Activated T-helper 17 cell treated with anti-CD3 and anti-CD28 coated beads, Interleukin-2, amount 50 U/mL, for 72 hours (primary cell): ENCODE data around the gene ADIPOR2. TPM values are rescaled to one million over a fixed set of nuclear protein-coding genes. Genes with fewer than 3 reads are reported as not detected.

ENCODE experiments used
- ATAC-seq: fragments of 150-1000 bp; cut with Tn5 transposase; replicated peaks from 2 replicates; pipeline ENCODE4 v1.10.0; 2021; ENCODE audit warnings: mild to moderate bottlenecking, moderate library complexity
- H3K27ac Mint-ChIP-seq: one replicate; pipeline ENCODE4 v1.8.0; 2022; ENCODE audit warnings: mixed read lengths
- H3K27me3 Mint-ChIP-seq: one replicate; pipeline ENCODE4 v1.8.0; 2022; ENCODE audit warnings: mixed read lengths
- H3K36me3 Mint-ChIP-seq: one replicate; pipeline ENCODE4 v1.8.0; 2022; ENCODE audit warnings: low read depth, mild to moderate bottlenecking, mixed read lengths
- H3K4me1 Mint-ChIP-seq: one replicate; pipeline ENCODE4 v1.8.0; 2022; ENCODE audit warnings: mixed read lengths
- H3K4me3 Mint-ChIP-seq: one replicate; pipeline ENCODE4 v1.8.0; 2022; ENCODE audit warnings: mild to moderate bottlenecking, mixed read lengths
- H3K9me3 Mint-ChIP-seq: one replicate; pipeline ENCODE4 v1.8.0; 2022; ENCODE audit warnings: mixed read lengths
- total RNA-seq, 2 donors: library from RNA; stranded (reverse); gene quantifications; one replicate each; pipeline ENCODE4 v1.2.3, GENCODE V29; 2022

Gene ADIPOR2, protein sequence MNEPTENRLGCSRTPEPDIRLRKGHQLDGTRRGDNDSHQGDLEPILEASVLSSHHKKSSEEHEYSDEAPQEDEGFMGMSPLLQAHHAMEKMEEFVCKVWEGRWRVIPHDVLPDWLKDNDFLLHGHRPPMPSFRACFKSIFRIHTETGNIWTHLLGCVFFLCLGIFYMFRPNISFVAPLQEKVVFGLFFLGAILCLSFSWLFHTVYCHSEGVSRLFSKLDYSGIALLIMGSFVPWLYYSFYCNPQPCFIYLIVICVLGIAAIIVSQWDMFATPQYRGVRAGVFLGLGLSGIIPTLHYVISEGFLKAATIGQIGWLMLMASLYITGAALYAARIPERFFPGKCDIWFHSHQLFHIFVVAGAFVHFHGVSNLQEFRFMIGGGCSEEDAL
- 10 to 100 TPM; 40.0 to 52.9 TPM for total RNA-seq

DNA sequence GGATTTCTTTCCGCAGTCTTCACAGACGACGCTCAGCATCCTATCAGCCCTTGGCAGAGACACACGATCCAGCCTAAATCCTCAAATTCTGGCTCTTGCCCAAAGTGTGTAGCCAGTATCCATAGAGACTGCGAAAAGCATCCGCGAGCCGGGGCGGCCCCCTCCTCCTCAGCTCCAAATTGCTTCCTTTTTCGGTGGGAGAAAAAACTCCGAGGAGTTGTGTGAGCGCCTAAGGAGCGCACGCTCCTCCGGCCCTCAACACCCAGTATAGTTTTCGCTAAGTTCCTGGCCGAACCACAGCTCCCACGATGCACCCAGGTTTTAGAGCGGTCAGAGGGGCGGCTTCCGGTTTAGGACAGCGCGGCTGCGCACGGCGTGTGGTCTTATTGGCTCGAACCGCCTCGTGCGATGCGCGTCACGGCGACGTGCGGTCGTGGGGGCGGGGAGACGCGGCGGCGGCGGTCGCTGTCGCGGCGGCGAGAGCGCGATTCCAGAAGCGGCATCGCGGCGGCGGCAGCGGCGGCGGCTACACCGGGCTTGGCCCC lies at the start of gene ADIPOR2:
Gene ADIPOR2 (plus strand): TSS at position 493 of the 545 bp plus-strand sequence. CDS start 63,274 bp downstream, outside the sequence.
- peaks cover 38% of the 10 kb centered on the region for H3K36me3 Mint-ChIP-seq
- H3K27ac Mint-ChIP-seq: peak within 1 kb of the TSS; percentile 93
- no peaks in the 10 kb centered on the region for H3K27me3 Mint-ChIP-seq
- H3K4me3 Mint-ChIP-seq: peak within 1 kb of the TSS; percentile 87
- no peaks in the 10 kb centered on the region for H3K4me1 Mint-ChIP-seq
- ATAC-seq: peak; percentile 99
- H3K9me3 Mint-ChIP-seq: no peaks in the 10 kb centered on the region

- H3K9me3 Mint-ChIP-seq: no peaks in the 10 kb centered on the region
- ATAC-seq: no peak
- H3K36me3 Mint-ChIP-seq: no peaks in the 10 kb centered on the region
- H3K4me3 Mint-ChIP-seq: no peak overlapping the region
- H3K27ac Mint-ChIP-seq: no peak overlapping the region
- peaks cover 8% of the 10 kb centered on the region for H3K27me3 Mint-ChIP-seq
- H3K4me1 Mint-ChIP-seq: no peaks in the 10 kb centered on the region
Measured at GRCh38 chr12:1642513-1642912, 48.4 kb upstream of the ADIPOR2 start.

DNA sequence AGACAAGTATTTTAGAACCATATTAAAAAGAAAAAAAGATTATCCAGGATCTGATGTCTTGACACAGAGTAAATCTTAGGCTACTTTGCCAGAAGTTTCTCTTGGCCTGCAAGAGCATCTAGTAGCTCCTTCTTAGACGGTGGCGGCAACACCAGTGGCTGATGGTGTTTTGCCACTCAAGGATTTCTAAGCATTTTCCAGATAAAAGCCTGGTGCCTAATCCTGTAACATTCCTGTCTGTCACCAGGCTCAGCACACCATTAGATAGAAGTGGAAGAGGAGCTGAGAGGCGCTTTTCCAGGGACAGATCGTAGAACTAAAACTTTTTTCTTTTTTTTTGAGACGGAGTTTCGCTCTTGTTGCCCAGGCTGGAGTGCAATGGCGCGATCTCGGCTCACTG lies 47.8 kb upstream of the ADIPOR2 start:
- H3K4me1 Mint-ChIP-seq: no peaks in the 10 kb centered on the region
- H3K36me3 Mint-ChIP-seq: no peaks in the 10 kb centered on the region
- peaks cover 8% of the 10 kb centered on the region for H3K27me3 Mint-ChIP-seq
- no peak overlapping the region for H3K4me3 Mint-ChIP-seq
- ATAC-seq: no peak
- H3K9me3 Mint-ChIP-seq: no peaks in the 10 kb centered on the region
- no peak overlapping the region for H3K27ac Mint-ChIP-seq

- Mint-ChIP-seq H3K4me3 (no peak overlapping the region), H3K27me3 (peaks cover 9% of the 10 kb centered on the region), H3K27ac (no peak overlapping the region), H3K36me3 (no peaks in the 10 kb centered on the region), H3K4me1 (no peaks in the 10 kb centered on the region), H3K9me3 (no peaks in the 10 kb centered on the region)
- ATAC-seq: no peak
Measured at GRCh38 chr12:1643905-1644533, 46.9 kb upstream of the ADIPOR2 start.

- no peak overlapping the region for H3K27ac Mint-ChIP-seq
- peaks cover 13% of the 10 kb centered on the region for H3K27me3 Mint-ChIP-seq
- no peaks in the 10 kb centered on the region for H3K36me3 Mint-ChIP-seq
- H3K9me3 Mint-ChIP-seq: no peaks in the 10 kb centered on the region
- no peak for ATAC-seq
- H3K4me1 Mint-ChIP-seq: no peaks in the 10 kb centered on the region
- no peak overlapping the region for H3K4me3 Mint-ChIP-seq
Measured at GRCh38 chr12:1644534-1645438, 46.1 kb upstream of the ADIPOR2 start.

GRCh38 chr12:1645819-1646218 lies 45.1 kb upstream of the ADIPOR2 start:
- H3K9me3 Mint-ChIP-seq: no peaks in the 10 kb centered on the region
- peaks cover 18% of the 10 kb centered on the region for H3K27me3 Mint-ChIP-seq
- H3K4me1 Mint-ChIP-seq: no peaks in the 10 kb centered on the region
- no peaks in the 10 kb centered on the region for H3K36me3 Mint-ChIP-seq
- no peak for ATAC-seq
- no peak overlapping the region for H3K27ac Mint-ChIP-seq
- no peak overlapping the region for H3K4me3 Mint-ChIP-seq

- Mint-ChIP-seq H3K9me3 (no peaks in the 10 kb centered on the region), H3K27me3 (peaks cover 20% of the 10 kb centered on the region)
- ATAC-seq: no peak
Measured at GRCh38 chr12:1646569-1647284, 44.1 kb upstream of the ADIPOR2 start.

GRCh38 chr12:1647285-1647669 lies 43.6 kb upstream of the ADIPOR2 start:
- Mint-ChIP-seq H3K4me3 (no peak overlapping the region), H3K4me1 (no peaks in the 10 kb centered on the region), H3K27me3 (peaks cover 20% of the 10 kb centered on the region), H3K36me3 (no peaks in the 10 kb centered on the region), H3K27ac (no peak overlapping the region), H3K9me3 (no peaks in the 10 kb centered on the region)
- ATAC-seq: no peak

More at GRCh38 chr12:1646569-1647284, 44.1 kb upstream of the ADIPOR2 start:
- Mint-ChIP-seq H3K27ac (no peak overlapping the region), H3K4me1 (no peaks in the 10 kb centered on the region), H3K36me3 (no peaks in the 10 kb centered on the region), H3K4me3 (no peak overlapping the region)

DNA sequence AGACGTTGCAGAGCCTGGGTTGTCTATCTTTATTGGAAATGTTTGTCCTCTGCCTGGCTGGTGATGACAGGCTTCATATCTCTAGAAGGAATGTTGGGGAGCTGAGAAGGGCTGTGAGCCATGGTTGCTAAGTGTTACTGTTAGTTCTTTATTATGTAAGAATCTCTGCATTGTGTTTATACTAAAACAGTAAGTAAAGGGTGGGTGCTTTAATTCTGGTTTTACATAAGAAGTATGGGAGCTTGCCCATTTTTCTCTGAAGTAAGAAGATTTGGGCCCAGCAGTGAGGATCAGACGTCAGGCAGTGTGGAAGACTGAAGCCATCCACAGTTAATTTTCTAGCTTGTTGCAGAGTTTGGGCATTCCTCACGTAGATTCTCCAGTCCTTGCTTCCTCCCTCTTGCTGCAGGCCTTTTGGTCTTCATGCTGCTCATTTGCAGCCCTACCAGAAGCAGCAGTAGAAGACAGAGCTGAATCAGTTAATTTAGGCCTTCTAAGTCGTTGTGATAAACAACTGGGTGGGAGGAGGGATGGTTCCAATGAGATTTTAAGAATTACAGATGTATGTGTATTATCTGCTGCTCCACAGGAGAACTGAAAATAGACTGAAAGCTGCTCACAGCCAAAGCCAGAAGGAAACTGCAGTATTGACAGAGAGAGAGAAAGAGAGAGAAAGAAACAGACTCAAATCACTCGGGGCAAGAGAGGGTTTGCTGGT lies 40.5 kb upstream of the ADIPOR2 start:
- no peaks in the 10 kb centered on the region for H3K9me3 Mint-ChIP-seq
- H3K27ac Mint-ChIP-seq: no peak overlapping the region
- no peaks in the 10 kb centered on the region for H3K36me3 Mint-ChIP-seq
- peaks cover 4% of the 10 kb centered on the region for H3K4me1 Mint-ChIP-seq
- no peak for ATAC-seq
- H3K4me3 Mint-ChIP-seq: no peak overlapping the region
- H3K27me3 Mint-ChIP-seq: peaks cover 20% of the 10 kb centered on the region

DNA sequence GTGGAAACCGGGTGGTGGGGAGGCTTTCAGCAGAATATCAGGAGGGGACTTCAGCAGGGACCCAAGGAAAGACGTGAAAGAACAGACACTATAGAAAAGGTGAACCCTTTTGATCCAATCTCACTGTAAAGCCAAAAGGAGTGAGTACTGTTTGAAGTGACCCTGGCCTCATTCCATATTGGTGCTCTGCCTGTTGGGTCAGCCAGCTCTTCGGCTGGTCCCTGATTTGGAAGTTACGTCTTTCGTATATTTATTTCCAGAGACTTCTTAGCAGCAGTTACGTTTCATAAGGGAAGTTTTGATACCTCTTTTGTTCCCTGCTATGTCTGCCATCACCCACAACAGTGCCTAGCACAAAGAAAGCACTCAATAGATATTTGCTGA lies 39.9 kb upstream of the ADIPOR2 start:
- no peak for ATAC-seq
- Mint-ChIP-seq H3K9me3 (no peaks in the 10 kb centered on the region), H3K4me1 (peaks cover 4% of the 10 kb centered on the region), H3K4me3 (no peak overlapping the region), H3K36me3 (no peaks in the 10 kb centered on the region), H3K27ac (no peak overlapping the region), H3K27me3 (peaks cover 20% of the 10 kb centered on the region)

DNA sequence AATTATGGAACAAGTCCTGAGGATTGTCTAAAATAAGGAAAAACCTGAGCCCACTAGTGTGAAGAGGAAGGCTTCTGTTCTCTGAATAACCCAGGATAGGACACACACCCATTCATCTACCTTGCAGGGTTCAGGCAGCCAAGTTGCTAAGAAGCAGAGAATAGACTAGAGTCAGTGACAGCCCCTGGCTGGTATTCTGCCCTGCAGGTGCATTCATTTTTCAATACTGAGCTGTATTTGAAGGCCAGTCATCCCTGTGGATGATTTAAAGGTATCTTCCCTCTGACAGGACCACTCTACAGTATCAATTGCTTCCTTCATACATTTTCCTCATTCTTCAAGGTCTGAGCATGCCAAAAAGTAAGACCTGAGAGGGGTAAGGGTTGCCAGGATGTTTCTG lies 38.9 kb upstream of the ADIPOR2 start:
- H3K4me1 Mint-ChIP-seq: peaks cover 4% of the 10 kb centered on the region
- peaks cover 20% of the 10 kb centered on the region for H3K27me3 Mint-ChIP-seq
- no peaks in the 10 kb centered on the region for H3K9me3 Mint-ChIP-seq
- H3K36me3 Mint-ChIP-seq: no peaks in the 10 kb centered on the region
- H3K4me3 Mint-ChIP-seq: no peak overlapping the region
- no peak for ATAC-seq
- H3K27ac Mint-ChIP-seq: no peak overlapping the region

DNA sequence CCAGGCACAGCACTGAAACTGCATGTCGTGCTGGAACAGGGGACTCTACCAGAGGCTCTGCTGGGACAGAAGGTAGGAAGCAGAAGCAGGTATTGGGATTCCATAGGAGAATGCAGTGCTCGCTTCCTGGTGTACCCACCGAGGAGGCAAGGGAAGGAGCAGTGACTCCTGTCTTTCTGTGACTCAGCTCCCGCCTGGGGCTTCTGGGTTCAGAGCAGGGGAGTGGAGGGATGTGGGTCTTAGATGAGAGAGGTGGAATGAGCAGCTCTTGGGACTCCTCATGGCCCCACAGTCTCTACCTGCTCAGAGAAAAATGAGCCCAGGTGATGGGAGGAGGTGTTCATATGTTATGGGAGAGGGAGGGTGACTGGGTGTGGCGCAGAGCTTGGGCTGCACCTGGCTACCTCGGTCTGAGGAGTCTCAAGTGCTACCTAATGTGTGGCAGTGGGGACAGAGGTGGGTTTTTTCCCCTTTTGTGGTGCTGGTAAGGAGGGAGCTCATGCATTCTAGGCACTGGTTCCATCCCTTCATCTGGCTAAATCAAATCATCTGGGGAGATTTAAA lies 35.6 kb upstream of the ADIPOR2 start:
- Mint-ChIP-seq H3K4me1 (peaks cover 6% of the 10 kb centered on the region), H3K27ac (no peak overlapping the region), H3K9me3 (no peaks in the 10 kb centered on the region), H3K27me3 (peaks cover 3% of the 10 kb centered on the region), H3K36me3 (no peaks in the 10 kb centered on the region), H3K4me3 (no peak overlapping the region)
- no peak for ATAC-seq

GRCh38 chr12:1656902-1657301 lies 34.0 kb upstream of the ADIPOR2 start:
- no peaks in the 10 kb centered on the region for H3K36me3 Mint-ChIP-seq
- no peak for ATAC-seq
- H3K9me3 Mint-ChIP-seq: no peaks in the 10 kb centered on the region
- no peak overlapping the region for H3K27ac Mint-ChIP-seq
- no peaks in the 10 kb centered on the region for H3K27me3 Mint-ChIP-seq
- H3K4me3 Mint-ChIP-seq: no peak overlapping the region
- H3K4me1 Mint-ChIP-seq: peaks cover 10% of the 10 kb centered on the region
